GM23338 (cell line): Measurements from ENCODE around the gene GGT6. TPM values are rescaled to one million over a fixed set of nuclear protein-coding genes. Genes with fewer than 3 reads are reported as not detected.

ENCODE experiments used
- ATAC-seq: fragments of 200-7000 bp; cut with Tn5 transposase; 3 replicates; pipeline ENCODE4 v1.9.1; 2020
- DNase-seq: peaks from one replicate; pipeline ENCODE4 v3.0.0-alpha.2; 2015; ENCODE audit warnings: low spot score
- H2AFZ ChIP-seq: fragments of 200-600 bp; sonication (generic); 2 replicates; pipeline ENCODE4 v1.8.0; 2016; ENCODE audit warnings: antibody characterized with exemption, mild to moderate bottlenecking, moderate library complexity
- H3F3A ChIP-seq: fragments of 200-600 bp; sonication (generic); replicated peaks from 2 replicates; pipeline ENCODE4 v1.8.0; 2017; ENCODE audit warnings: antibody characterized with exemption, mixed run types, low read depth
- H3K27ac ChIP-seq: fragments of 200-600 bp; sonication (generic); 2 replicates; pipeline ENCODE4 v1.6.1; 2016; ENCODE audit warnings: low read depth
- H3K27me3 ChIP-seq: fragments of 200-600 bp; sonication (generic); 2 replicates; pipeline ENCODE4 v1.8.0; 2016; ENCODE audit warnings: mild to moderate bottlenecking, mixed run types, moderate library complexity; ENCODE audit not compliant: insufficient read depth
- H3K36me3 ChIP-seq: fragments of 200-600 bp; sonication (generic); 2 replicates; pipeline ENCODE4 v1.8.0; 2016; ENCODE audit warnings: mild to moderate bottlenecking; ENCODE audit not compliant: insufficient read depth
- H3K4me1 ChIP-seq: fragments of 200-600 bp; sonication (generic); 2 replicates; pipeline ENCODE4 v1.8.0; 2016; ENCODE audit warnings: mild to moderate bottlenecking, moderate library complexity; ENCODE audit not compliant: insufficient read depth
- H3K4me2 ChIP-seq: fragments of 200-600 bp; sonication (generic); 2 replicates; pipeline ENCODE4 v1.7.1; 2017; ENCODE audit warnings: mixed run types
- H3K4me3 ChIP-seq: fragments of 200-600 bp; sonication (generic); 2 replicates; pipeline ENCODE4 v1.6.1; 2016; ENCODE audit warnings: mixed run types
- H3K79me2 ChIP-seq: fragments of 200-600 bp; sonication (generic); replicated peaks from 2 replicates; pipeline ENCODE4 v1.8.0; 2017; ENCODE audit warnings: mild to moderate bottlenecking; ENCODE audit not compliant: insufficient read depth
- H3K9me2 ChIP-seq: fragments of 200-600 bp; sonication (generic); 2 replicates; pipeline ENCODE4 v1.8.0; 2017; ENCODE audit not compliant: insufficient read depth
- H4K20me1 ChIP-seq: fragments of 200-600 bp; sonication (generic); replicated peaks from 2 replicates; pipeline ENCODE4 v1.8.0; 2017; ENCODE audit warnings: mild to moderate bottlenecking; ENCODE audit not compliant: insufficient read depth
- H3K27ac Mint-ChIP-seq: 2 replicates; pipeline ENCODE4 v1.8.0; 2020; ENCODE audit warnings: inconsistent platforms, mild to moderate bottlenecking, moderate library complexity, mixed read lengths
- H3K27me3 Mint-ChIP-seq: 3 replicates; pipeline ENCODE4 v1.8.0; 2022; ENCODE audit warnings: low read depth, mild to moderate bottlenecking, moderate library complexity, mixed read lengths, inconsistent platforms; ENCODE audit not compliant: insufficient read depth, poor library complexity
- H3K36me3 Mint-ChIP-seq: 3 replicates; pipeline ENCODE4 v1.8.0; 2021; ENCODE audit warnings: low read depth, mild to moderate bottlenecking, inconsistent platforms, moderate library complexity, mixed read lengths
- H3K4me1 Mint-ChIP-seq: 3 replicates; pipeline ENCODE4 v1.8.0; 2020; ENCODE audit warnings: mild to moderate bottlenecking, inconsistent platforms, mixed read lengths
- H3K4me3 Mint-ChIP-seq: 3 replicates; pipeline ENCODE4 v1.8.0; 2021; ENCODE audit warnings: moderate library complexity, mild to moderate bottlenecking, inconsistent platforms, mixed read lengths
- H3K9me3 Mint-ChIP-seq: 3 replicates; pipeline ENCODE4 v1.8.0; 2020; ENCODE audit warnings: moderate library complexity, mild to moderate bottlenecking, inconsistent platforms, mixed read lengths
- CTCF ChIP-seq, 2 experiments: fragments of 200-600 bp in 1 of 2; sonication (generic) in 1 of 2; conservative IDR thresholded peaks; 2 replicates each; pipeline versions ENCODE4 v1.5.1 to v1.6.1; 2016 to 2017; ENCODE audit warnings: antibody characterized with exemption in 2 of 2, low read depth in 2 of 2, mild to moderate bottlenecking in 2 of 2, moderate library complexity in 1 of 2
- JUNB ChIP-seq: IDR thresholded peaks from one replicate; pipeline ENCODE4 v1.6.1; 2016; ENCODE audit warnings: antibody characterized with exemption; ENCODE audit not compliant: unreplicated experiment
- NANOG ChIP-seq: IDR thresholded peaks from 2 replicates; pipeline ENCODE4 v1.6.1; 2016; ENCODE audit warnings: antibody characterized with exemption, borderline replicate concordance
- POLR2AphosphoS5 ChIP-seq: IDR thresholded peaks from 2 replicates; pipeline ENCODE4 v1.6.1; 2016; ENCODE audit warnings: antibody characterized with exemption, low read depth
- REST ChIP-seq: IDR thresholded peaks from one replicate; pipeline ENCODE4 v1.6.1; 2018; ENCODE audit warnings: antibody characterized with exemption; ENCODE audit not compliant: unreplicated experiment
- ZNF331 ChIP-seq: fragments of 250-450 bp; sonication (Bioruptor Pico); IDR thresholded peaks from 2 replicates; pipeline ENCODE4 v1.5.0; 2020; ENCODE audit warnings: low read depth, mild to moderate bottlenecking, moderate library complexity
- ZNF462 ChIP-seq: fragments of 250-450 bp; sonication (Bioruptor Pico); IDR thresholded peaks from 2 replicates; pipeline ENCODE4 v1.5.0; 2020; ENCODE audit warnings: mild to moderate bottlenecking, moderate library complexity
- polyA plus RNA-seq: library from polyadenylated mRNA; unstranded; fragments of >200 nt; fragmentation: Nextera tagmentation; extraction: Ambion mirVana; gene quantifications from 2 replicates; pipeline ENCODE4 v1.2.1, GENCODE V29; 2016
- total RNA-seq: library from RNA; depleted of rRNA; stranded (reverse); fragments of >200 nt; shearing (Covaris generic); gene quantifications from 2 replicates; pipeline ENCODE4 v1.2.3, GENCODE V29; 2014

GGT6 gene
- total and polyA plus RNA-seq, 2 experiments from 2014 or later = 0.24 TPM; not detected in 1

- Mint-ChIP-seq H3K4me1 (peaks cover 29% of the 10 kb centered on the region), H3K27ac (no peak within 1 kb of the TSS), H3K27me3 (peaks cover 39% of the 10 kb centered on the region), H3K36me3 (no peaks in the 10 kb centered on the region), H3K4me3 (peak within 1 kb of the TSS; percentile 80), H3K9me3 (no peaks in the 10 kb centered on the region; the same call in 2 of the 3 replicates)
- H3K27ac ChIP-seq = no peak within 1 kb of the TSS
- H3K4me1 ChIP-seq = peaks cover 9% of the 10 kb centered on the region
- H4K20me1 ChIP-seq = no peaks in the 10 kb centered on the region
- peak within 1 kb of the TSS; percentile 74 for H3K4me3 ChIP-seq
- H2AFZ ChIP-seq = peak within 1 kb of the TSS; percentile 98
- peaks cover 39% of the 10 kb centered on the region for H3K27me3 ChIP-seq
- no peaks in the 10 kb centered on the region for H3K9me2 ChIP-seq
- no peak for TF ChIP-seq ZNF331
- peak; percentile 63 for TF ChIP-seq POLR2AphosphoS5
- peak within 1 kb of the TSS; percentile 94 for H3K4me2 ChIP-seq
- no peaks in the 10 kb centered on the region for H3K36me3 ChIP-seq
- DNase-seq (peak; percentile 51), ATAC-seq (peak; percentile 51)
- H3F3A ChIP-seq = no peaks in the 10 kb centered on the region
- H3K79me2 ChIP-seq = no peaks in the 10 kb centered on the region
Observed at GRCh38 chr17:4584101-4584916, 23.9 kb upstream of the GGT6 start, which contains the start of gene SMTNL2. TSS of gene SMTNL2 (plus strand) at chr17:4584529. CDS start at chr17:4584606, 77 bp downstream.

- Histone ChIP-seq H2AFZ (peak overlapping the region; percentile 98), H3K36me3 (no peaks in the 10 kb centered on the region), H3K4me1 (peaks cover 9% of the 10 kb centered on the region), H3K4me3 (peak overlapping the region; percentile 74), H3K27me3 (peaks cover 39% of the 10 kb centered on the region), H3K4me2 (peak overlapping the region; percentile 94), H4K20me1 (no peaks in the 10 kb centered on the region), H3F3A (no peaks in the 10 kb centered on the region), H3K9me2 (no peaks in the 10 kb centered on the region), H3K27ac (no peak overlapping the region), H3K79me2 (no peaks in the 10 kb centered on the region)
- H3K27ac Mint-ChIP-seq = no peak overlapping the region
- no peaks in the 10 kb centered on the region for H3K36me3 Mint-ChIP-seq
- H3K27me3 Mint-ChIP-seq = peaks cover 39% of the 10 kb centered on the region
- TF ChIP-seq NANOG (no peak), POLR2AphosphoS5 (no peak), ZNF462 (no peak), JUNB (no peak), REST (no peak), CTCF (conservative IDR thresholded peaks at IDR 0.05; ENCODE audit: low read depth in 2 of 2) (peak; percentile 38 to 41)
- no peaks in the 10 kb centered on the region; the same call in 2 of the 3 replicates for H3K9me3 Mint-ChIP-seq
- peak overlapping the region; percentile 80 for H3K4me3 Mint-ChIP-seq
- DNase-seq = peak; percentile 74
- H3K4me1 Mint-ChIP-seq = peaks cover 29% of the 10 kb centered on the region
- peak; percentile 72 for ATAC-seq
Observed at GRCh38 chr17:4583782-4584100, 23.4 kb upstream of the GGT6 start.
